Measurements from ENCODE around the gene ATF5. TPM values are rescaled to one million over a fixed set of nuclear protein-coding genes. Genes with fewer than 3 reads are reported as not detected.
"Not testable (repeated sequence)": the region's sequence is repeated elsewhere in the genome, so short reads cannot be mapped to it uniquely, and the experiment has no call there.

Gene ATF5
- total RNA-seq, 5 donors from 2014 or later (not counting 1 experiment from before 2014, with no cell fraction given): 8.5 to 18.9 (median 11.2) TPM

DNA sequence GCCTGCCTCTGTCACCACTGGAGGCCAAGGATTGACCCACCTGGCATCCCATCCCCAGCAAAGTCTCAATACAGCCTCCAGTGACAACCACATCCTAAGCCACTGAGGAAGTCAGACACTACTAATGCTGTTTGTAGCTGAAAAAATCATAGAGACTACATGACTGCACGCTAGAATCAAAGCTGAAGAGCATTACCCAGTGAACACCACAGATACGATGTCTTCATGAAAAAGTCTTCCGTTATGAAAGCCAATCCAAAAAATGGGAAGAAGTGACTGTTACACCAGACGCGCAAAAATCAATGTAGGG, 11.4 kb downstream of the ATF5 start:
- 77% methylated on average over 4 of the region's 5 CpGs for WGBS (ENCODE audit: insufficient coverage)
- Mint-ChIP-seq H3K9me3 (no peaks in the 10 kb centered on the region), H3K27me3 (peaks cover 5 to 9% of the 10 kb centered on the region in 2 donors), H3K27ac (no peak overlapping the region), H3K4me1 (peaks cover 6 to 9% (median 7%) of the 10 kb centered on the region in 3 donors), H3K36me3 (no peaks in the 10 kb centered on the region), H3K4me3 (no peak overlapping the region)
- CTCF ChIA-PET: no interaction called here
- no peak overlapping the region for H3K27ac ChIP-seq (ENCODE audit: low read length)
- H3K9me3 ChIP-seq: no peaks in the 10 kb centered on the region
- H3K4me3 ChIP-seq (ENCODE audit: control insufficient read depth in 1 of 2, extremely low read depth in 1 of 2, low read length in 1 of 2): no peak overlapping the region
- ATAC-seq (replicated peaks in 1 of 4) (peak in 1 of 4 experiments; percentile 36), DNase-seq (no peak)
- H3K27me3 ChIP-seq (replicated peaks in 1 of 2; ENCODE audit: control insufficient read depth in 2 of 2, extremely low read depth in 1 of 2, insufficient read depth in 2 of 2, low read length in 1 of 2): peaks cover 0 to 7% of the 10 kb centered on the region in 2 experiments
- no peaks in the 10 kb centered on the region for H3K36me3 ChIP-seq (ENCODE audit: control insufficient read depth in 2 of 2, extremely low read depth in 1 of 2, insufficient read depth in 1 of 2, low read length in 1 of 2)
- POLR2A ChIA-PET: no interaction called here
- H3K4me1 ChIP-seq (ENCODE audit: control insufficient read depth in 1 of 2, extremely low read depth in 1 of 2, insufficient read depth in 2 of 2, low read length in 2 of 2): peaks cover 5 to 15% of the 10 kb centered on the region in 2 experiments

- H3K4me3 Mint-ChIP-seq; POLR2A ChIA-PET; H3K36me3 ChIP-seq (ENCODE audit: control insufficient read depth in 2 of 2, extremely low read depth in 1 of 2, insufficient read depth in 1 of 2, low read length in 1 of 2); ATAC-seq (replicated peaks in 1 of 4); H3K27ac Mint-ChIP-seq; H3K4me1 ChIP-seq (ENCODE audit: control insufficient read depth in 1 of 2, extremely low read depth in 1 of 2, insufficient read depth in 2 of 2, low read length in 2 of 2); H3K9me3 Mint-ChIP-seq; DNase-seq; CTCF ChIA-PET; H3K4me3 ChIP-seq (ENCODE audit: control insufficient read depth in 1 of 2, extremely low read depth in 1 of 2, low read length in 1 of 2); H3K9me3 ChIP-seq; H3K4me1 Mint-ChIP-seq; H3K36me3 Mint-ChIP-seq; H3K27ac ChIP-seq (ENCODE audit: low read length): not testable (repeated sequence)
- H3K27me3 Mint-ChIP-seq: peaks cover 5 to 16% of the 10 kb centered on the region in 2 donors
- H3K27me3 ChIP-seq (replicated peaks in 1 of 2; ENCODE audit: control insufficient read depth in 2 of 2, extremely low read depth in 1 of 2, insufficient read depth in 2 of 2, low read length in 1 of 2): peaks cover 0 to 25% of the 10 kb centered on the region in 2 experiments
- no CpG with 5 or more reads among the region's 5 CpGs for WGBS (ENCODE audit: insufficient coverage)
Observed at GRCh38 chr19:49944567-49944966, 15.6 kb downstream of the ATF5 start.

GRCh38 chr19:49946415-49946814, 17.4 kb downstream of the ATF5 start:
- H3K4me1 ChIP-seq (ENCODE audit: control insufficient read depth in 1 of 2, extremely low read depth in 1 of 2, insufficient read depth in 2 of 2, low read length in 2 of 2): no peaks in the 10 kb centered on the region
- no peak for ATAC-seq (replicated peaks in 1 of 4)
- no peaks in the 10 kb centered on the region for H3K36me3 Mint-ChIP-seq
- 88% methylated on average over 8 of the region's 8 CpGs for WGBS (ENCODE audit: insufficient coverage)
- H3K9me3 ChIP-seq: no peaks in the 10 kb centered on the region
- no peak overlapping the region for H3K27ac Mint-ChIP-seq
- no peaks in the 10 kb centered on the region for H3K36me3 ChIP-seq (ENCODE audit: control insufficient read depth in 2 of 2, extremely low read depth in 1 of 2, insufficient read depth in 1 of 2, low read length in 1 of 2)
- no peak overlapping the region for H3K27ac ChIP-seq (ENCODE audit: low read length)
- no peak for DNase-seq
- no peak overlapping the region for H3K4me3 Mint-ChIP-seq
- H3K9me3 Mint-ChIP-seq: no peaks in the 10 kb centered on the region
- peaks cover 13 to 28% of the 10 kb centered on the region in 2 donors for H3K27me3 Mint-ChIP-seq
- no peaks in the 10 kb centered on the region for H3K4me1 Mint-ChIP-seq
- POLR2A ChIA-PET: interaction anchor here in 1 of 2 donors (0.6 kb wide), 1 partner anchor 131 kb away, joined by 8 read pairs; no protein-coding TSS in a partner anchor
- H3K4me3 ChIP-seq (ENCODE audit: control insufficient read depth in 1 of 2, extremely low read depth in 1 of 2, low read length in 1 of 2): no peak overlapping the region
- peaks cover 0 to 36% of the 10 kb centered on the region in 2 experiments for H3K27me3 ChIP-seq (replicated peaks in 1 of 2; ENCODE audit: control insufficient read depth in 2 of 2, extremely low read depth in 1 of 2, insufficient read depth in 2 of 2, low read length in 1 of 2)
- CTCF ChIA-PET: interaction anchor here in 1 of 2 donors (0.5 kb wide), 2 partner anchors 83 to 1189 kb away, joined by 3 to 4 read pairs; no protein-coding TSS in a partner anchor

DNA sequence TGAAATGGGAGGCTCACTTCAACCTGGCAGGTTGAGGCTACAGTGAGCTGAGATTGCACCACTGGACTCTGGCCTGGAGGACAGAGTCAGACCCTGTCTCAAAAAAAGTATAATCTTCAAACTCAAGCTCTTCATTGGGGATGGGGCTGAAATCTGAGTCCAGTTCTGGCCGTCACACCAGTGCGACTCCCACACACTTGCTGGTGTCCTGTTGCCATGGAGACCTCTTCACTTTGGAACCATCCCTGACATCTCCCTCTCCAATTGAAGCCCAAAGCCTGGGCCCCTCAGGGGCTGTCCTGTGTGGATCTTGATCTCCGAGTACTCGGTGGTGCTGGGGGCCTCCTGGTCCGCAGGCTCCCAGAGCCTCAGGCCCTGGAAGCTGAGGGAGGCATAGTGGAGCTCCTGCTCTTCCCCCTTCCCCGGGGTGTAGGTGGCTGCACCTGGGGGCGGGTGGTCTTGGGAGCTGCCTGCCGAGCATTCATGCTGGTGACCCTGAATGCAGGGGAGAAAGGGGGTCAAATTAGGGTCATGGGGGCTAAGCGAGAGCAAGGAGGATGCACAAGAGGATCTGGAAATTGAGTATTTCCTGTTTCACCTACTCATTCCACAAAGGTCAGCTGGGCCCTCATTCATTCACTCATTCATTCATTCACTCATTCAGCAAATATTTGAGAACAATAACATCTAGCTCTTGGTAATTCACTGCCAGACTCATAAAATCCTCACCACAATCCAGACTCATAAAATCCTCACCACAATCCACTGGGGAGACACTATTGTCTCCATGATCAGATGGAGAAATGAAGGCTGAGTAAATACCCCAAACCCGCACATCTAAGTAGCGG, 21.0 kb downstream of the ATF5 start:
- H3K9me3 ChIP-seq: no peaks in the 10 kb centered on the region
- Mint-ChIP-seq H3K36me3 (no peaks in the 10 kb centered on the region), H3K4me3 (no peak overlapping the region), H3K4me1 (peaks cover 2 to 6% (median 6%) of the 10 kb centered on the region in 3 donors), H3K9me3 (no peaks in the 10 kb centered on the region), H3K27me3 (peaks cover 24 to 26% of the 10 kb centered on the region in 2 donors), H3K27ac (no peak overlapping the region)
- H3K4me1 ChIP-seq (ENCODE audit: control insufficient read depth in 1 of 2, extremely low read depth in 1 of 2, insufficient read depth in 2 of 2, low read length in 2 of 2): no peaks in the 10 kb centered on the region
- peaks cover 0 to 56% of the 10 kb centered on the region in 2 experiments for H3K27me3 ChIP-seq (replicated peaks in 1 of 2; ENCODE audit: control insufficient read depth in 2 of 2, extremely low read depth in 1 of 2, insufficient read depth in 2 of 2, low read length in 1 of 2)
- no peak overlapping the region for H3K4me3 ChIP-seq (ENCODE audit: control insufficient read depth in 1 of 2, extremely low read depth in 1 of 2, low read length in 1 of 2)
- no peaks in the 10 kb centered on the region for H3K36me3 ChIP-seq (ENCODE audit: control insufficient read depth in 2 of 2, extremely low read depth in 1 of 2, insufficient read depth in 1 of 2, low read length in 1 of 2)
- no peak overlapping the region for H3K27ac ChIP-seq (ENCODE audit: low read length)
- CTCF ChIA-PET: interaction anchor here in 1 of 2 donors (0.6 kb wide), 1 partner anchor 101 kb away, joined by 5 read pairs; no protein-coding TSS in a partner anchor
- POLR2A ChIA-PET: no interaction called here
- DNase-seq (no peak), ATAC-seq (replicated peaks in 1 of 4) (no peak)
- 93% methylated on average over 3 of the region's 11 CpGs for WGBS (ENCODE audit: insufficient coverage)

DNA sequence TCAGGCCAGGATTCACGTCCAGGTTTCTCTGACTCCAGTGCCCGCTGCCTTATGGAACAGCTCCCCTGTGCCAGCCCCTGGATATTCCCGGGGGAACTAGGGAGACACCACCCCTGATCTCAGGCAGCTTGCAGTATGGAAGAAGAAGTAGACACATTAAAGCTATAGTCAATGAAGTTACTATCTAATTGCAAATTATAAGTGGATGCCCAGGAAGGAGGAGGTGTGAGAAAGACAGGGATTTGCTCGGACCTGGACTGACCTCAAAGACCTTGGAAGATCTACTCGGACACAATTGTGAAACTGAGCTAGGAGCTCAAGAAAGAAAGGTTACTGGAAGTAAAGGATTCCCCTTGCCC, 21.6 kb downstream of the ATF5 start:
- Mint-ChIP-seq H3K36me3 (no peaks in the 10 kb centered on the region), H3K4me1 (peaks cover 2 to 6% (median 6%) of the 10 kb centered on the region in 3 donors), H3K27me3 (peaks cover 26 to 28% of the 10 kb centered on the region in 2 donors), H3K27ac (no peak overlapping the region), H3K9me3 (no peaks in the 10 kb centered on the region), H3K4me3 (no peak overlapping the region)
- Histone ChIP-seq H3K36me3 (ENCODE audit: control insufficient read depth in 2 of 2, extremely low read depth in 1 of 2, insufficient read depth in 1 of 2, low read length in 1 of 2) (no peaks in the 10 kb centered on the region), H3K27ac (ENCODE audit: low read length) (no peak overlapping the region), H3K4me1 (ENCODE audit: control insufficient read depth in 1 of 2, extremely low read depth in 1 of 2, insufficient read depth in 2 of 2, low read length in 2 of 2) (no peaks in the 10 kb centered on the region), H3K27me3 (replicated peaks in 1 of 2; ENCODE audit: control insufficient read depth in 2 of 2, extremely low read depth in 1 of 2, insufficient read depth in 2 of 2, low read length in 1 of 2) (peaks cover 0 to 59% of the 10 kb centered on the region in 2 experiments), H3K4me3 (ENCODE audit: control insufficient read depth in 1 of 2, extremely low read depth in 1 of 2, low read length in 1 of 2) (no peak overlapping the region), H3K9me3 (no peaks in the 10 kb centered on the region)
- no peak for ATAC-seq (replicated peaks in 1 of 4)
- POLR2A ChIA-PET: no interaction called here
- no peak for DNase-seq
- CTCF ChIA-PET: interaction anchor here in 1 of 2 donors (0.6 kb wide), 2 partner anchors 101 to 1777 kb away, joined by 3 to 5 read pairs; no protein-coding TSS in a partner anchor
- WGBS (ENCODE audit: insufficient coverage): 70% methylated on average over 2 of the region's 5 CpGs

GRCh38 chr19:49950956-49951526, 22.0 kb downstream of the ATF5 start:
- Mint-ChIP-seq H3K27ac (no peak overlapping the region), H3K9me3 (no peaks in the 10 kb centered on the region), H3K36me3 (no peaks in the 10 kb centered on the region), H3K4me1 (peaks cover 2 to 6% (median 6%) of the 10 kb centered on the region in 3 donors), H3K4me3 (no peak overlapping the region), H3K27me3 (peaks cover 26 to 28% of the 10 kb centered on the region in 2 donors)
- Histone ChIP-seq H3K9me3 (no peaks in the 10 kb centered on the region), H3K36me3 (ENCODE audit: control insufficient read depth in 2 of 2, extremely low read depth in 1 of 2, insufficient read depth in 1 of 2, low read length in 1 of 2) (no peaks in the 10 kb centered on the region), H3K4me1 (ENCODE audit: control insufficient read depth in 1 of 2, extremely low read depth in 1 of 2, insufficient read depth in 2 of 2, low read length in 2 of 2) (no peaks in the 10 kb centered on the region), H3K27ac (ENCODE audit: low read length) (no peak overlapping the region), H3K4me3 (ENCODE audit: control insufficient read depth in 1 of 2, extremely low read depth in 1 of 2, low read length in 1 of 2) (no peak overlapping the region), H3K27me3 (replicated peaks in 1 of 2; ENCODE audit: control insufficient read depth in 2 of 2, extremely low read depth in 1 of 2, insufficient read depth in 2 of 2, low read length in 1 of 2) (peaks cover 0 to 59% of the 10 kb centered on the region in 2 experiments)
- no peak for ATAC-seq (replicated peaks in 1 of 4)
- POLR2A ChIA-PET: no interaction called here
- WGBS (ENCODE audit: insufficient coverage): 81% methylated on average over 11 of the region's 13 CpGs
- CTCF ChIA-PET: interaction anchor here in 1 of 2 donors (0.6 kb wide), 2 partner anchors 100 to 1777 kb away, joined by 3 to 5 read pairs; no protein-coding TSS in a partner anchor
- no peak for DNase-seq
